HG03575 (cell line): Measurements from ENCODE around the gene VPS41.
"Not testable (repeated sequence)": the region's sequence is repeated elsewhere in the genome, so short reads cannot be mapped to it uniquely, and the experiment has no call there.

Source experiments
- ATAC-seq: cut with Tn5 transposase; IDR thresholded peaks from one replicate; pipeline ENCODE4 v1.9.1; 2021; ENCODE audit not compliant: unreplicated experiment, insufficient number of reproducible peaks, low FRiP score; ENCODE audit errors: extremely low read depth

VPS41 gene

GRCh38 chr7:38908759-38909335, at the start of gene VPS41:
Gene VPS41 (minus strand): TSS chr7:38909191. CDS start chr7:38909174, 17 bp downstream.
- peak; percentile 84 for ATAC-seq

- ATAC-seq: no peak
Observed at GRCh38 chr7:38955892-38956291, 46.9 kb upstream of the VPS41 start.

- no peak for ATAC-seq
Observed at GRCh38 chr7:38953971-38954370, 45.0 kb upstream of the VPS41 start.

- no peak for ATAC-seq
Observed at GRCh38 chr7:38953227-38953626, 44.2 kb upstream of the VPS41 start.

GRCh38 chr7:38951213-38951612, 42.2 kb upstream of the VPS41 start:
- no peak for ATAC-seq

GRCh38 chr7:38950309-38950708, 41.3 kb upstream of the VPS41 start:
- no peak for ATAC-seq

- not testable (repeated sequence) for ATAC-seq
Observed at GRCh38 chr7:38947541-38947940, 38.5 kb upstream of the VPS41 start.

GRCh38 chr7:38942431-38943051, 33.5 kb upstream of the VPS41 start:
- no peak for ATAC-seq

- no peak for ATAC-seq
Observed at GRCh38 chr7:38940774-38941173, 31.8 kb upstream of the VPS41 start.

- ATAC-seq: no peak
Observed at GRCh38 chr7:38938589-38938988, 29.6 kb upstream of the VPS41 start.

- ATAC-seq: no peak
Observed at GRCh38 chr7:38938001-38938485, 29.1 kb upstream of the VPS41 start.

- no peak for ATAC-seq
Observed at GRCh38 chr7:38936641-38937040, 27.6 kb upstream of the VPS41 start.

- ATAC-seq: no peak
Observed at GRCh38 chr7:38934536-38934935, 25.5 kb upstream of the VPS41 start.

- no peak for ATAC-seq
Observed at GRCh38 chr7:38934051-38934450, 25.1 kb upstream of the VPS41 start.

GRCh38 chr7:38932509-38933168, 23.6 kb upstream of the VPS41 start:
- no peak for ATAC-seq

- no peak for ATAC-seq
Observed at GRCh38 chr7:38929460-38930171, 20.6 kb upstream of the VPS41 start.

- ATAC-seq: no peak
Observed at GRCh38 chr7:38928506-38928905, 19.5 kb upstream of the VPS41 start.

GRCh38 chr7:38927751-38928150, 18.8 kb upstream of the VPS41 start:
- ATAC-seq: no peak

GRCh38 chr7:38920731-38921130, 11.7 kb upstream of the VPS41 start:
- ATAC-seq: no peak

- no peak for ATAC-seq
Observed at GRCh38 chr7:38916396-38916795, 7.4 kb upstream of the VPS41 start.
